ENCODE data around the gene PCDHB11.

DNA sequence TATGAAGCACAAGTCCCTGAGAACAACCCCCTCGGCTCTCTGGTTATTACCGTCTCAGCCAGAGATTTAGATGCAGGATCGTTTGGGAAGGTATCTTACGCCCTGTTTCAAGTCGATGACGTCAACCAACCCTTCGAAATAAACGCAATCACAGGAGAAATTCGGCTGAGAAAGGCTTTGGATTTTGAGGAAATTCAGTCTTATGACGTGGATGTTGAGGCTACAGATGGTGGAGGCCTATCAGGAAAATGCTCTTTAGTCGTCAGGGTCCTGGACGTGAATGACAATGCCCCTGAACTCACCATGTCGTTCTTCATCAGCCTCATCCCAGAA is 48.5 kb upstream of the PCDHB11 start:
- TF ChIP-seq, protein P1, sequence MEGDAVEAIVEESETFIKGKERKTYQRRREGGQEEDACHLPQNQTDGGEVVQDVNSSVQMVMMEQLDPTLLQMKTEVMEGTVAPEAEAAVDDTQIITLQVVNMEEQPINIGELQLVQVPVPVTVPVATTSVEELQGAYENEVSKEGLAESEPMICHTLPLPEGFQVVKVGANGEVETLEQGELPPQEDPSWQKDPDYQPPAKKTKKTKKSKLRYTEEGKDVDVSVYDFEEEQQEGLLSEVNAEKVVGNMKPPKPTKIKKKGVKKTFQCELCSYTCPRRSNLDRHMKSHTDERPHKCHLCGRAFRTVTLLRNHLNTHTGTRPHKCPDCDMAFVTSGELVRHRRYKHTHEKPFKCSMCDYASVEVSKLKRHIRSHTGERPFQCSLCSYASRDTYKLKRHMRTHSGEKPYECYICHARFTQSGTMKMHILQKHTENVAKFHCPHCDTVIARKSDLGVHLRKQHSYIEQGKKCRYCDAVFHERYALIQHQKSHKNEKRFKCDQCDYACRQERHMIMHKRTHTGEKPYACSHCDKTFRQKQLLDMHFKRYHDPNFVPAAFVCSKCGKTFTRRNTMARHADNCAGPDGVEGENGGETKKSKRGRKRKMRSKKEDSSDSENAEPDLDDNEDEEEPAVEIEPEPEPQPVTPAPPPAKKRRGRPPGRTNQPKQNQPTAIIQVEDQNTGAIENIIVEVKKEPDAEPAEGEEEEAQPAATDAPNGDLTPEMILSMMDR (IDR thresholded peaks at IDR 0.05; ENCODE audit: low read length), result no peak
- TF ChIP-seq EZH2 (IDR thresholded peaks at IDR 0.05; ENCODE audit: borderline replicate concordance, low read length), result no peak
